RKO (cell line): ENCODE results near the gene GLOD4.
"Not testable (repeated sequence)": the region's sequence is repeated elsewhere in the genome, so short reads cannot be mapped to it uniquely, and the experiment has no call there.

ENCODE experiments used
- DNase-seq: peaks from one replicate; pipeline ENCODE4 v3.0.0-alpha.2; 2016; ENCODE audit warnings: low spot score

Gene GLOD4

DNA sequence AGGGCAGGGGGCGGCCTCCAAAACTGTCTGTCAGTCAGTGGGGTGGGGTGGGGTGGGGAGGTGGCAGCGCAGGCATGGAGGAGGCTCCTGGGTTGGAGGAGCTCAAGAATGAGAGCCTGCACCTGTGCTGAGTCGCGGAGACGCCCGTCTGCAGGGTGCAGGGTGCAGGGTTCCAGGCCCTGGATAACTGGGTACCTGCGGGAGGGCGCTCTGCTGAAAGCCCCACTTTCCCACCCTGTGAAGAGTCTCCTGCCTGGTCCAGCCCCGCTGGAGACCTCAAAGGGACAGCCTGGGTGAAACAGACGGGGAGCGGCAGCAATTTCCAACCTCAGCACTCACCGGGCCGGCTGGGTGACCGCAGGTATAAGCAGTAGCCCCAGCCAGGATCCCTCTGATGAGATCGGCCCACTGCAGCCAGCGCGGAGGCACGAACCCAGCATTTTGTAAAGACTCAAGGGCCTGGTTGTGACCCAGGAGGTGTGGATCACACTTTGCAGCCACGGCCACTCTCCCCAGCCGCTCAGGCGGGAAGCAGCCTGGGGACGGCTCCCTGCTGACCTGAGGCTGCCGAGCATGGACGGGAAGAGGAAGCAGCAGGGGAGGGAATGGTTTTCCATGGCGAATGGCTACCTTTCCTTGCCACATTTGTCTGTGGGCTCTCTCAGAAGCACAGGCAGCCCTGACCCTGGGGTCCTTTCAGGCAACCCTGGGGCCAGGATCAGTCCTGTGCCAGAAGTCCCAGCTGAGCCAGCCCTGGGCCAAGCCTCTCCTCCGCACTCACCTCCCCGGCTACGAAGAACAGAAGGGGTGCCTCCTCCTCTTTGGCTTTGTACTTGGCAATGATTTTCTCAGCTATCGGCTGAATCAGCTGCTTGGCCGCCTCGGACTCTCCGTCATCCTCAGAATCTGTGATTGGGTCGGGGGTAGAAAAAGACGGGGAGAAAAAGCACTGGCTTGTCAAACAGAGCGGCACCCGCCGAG, 21.1 kb upstream of the GLOD4 start:
- no peak for DNase-seq

DNA sequence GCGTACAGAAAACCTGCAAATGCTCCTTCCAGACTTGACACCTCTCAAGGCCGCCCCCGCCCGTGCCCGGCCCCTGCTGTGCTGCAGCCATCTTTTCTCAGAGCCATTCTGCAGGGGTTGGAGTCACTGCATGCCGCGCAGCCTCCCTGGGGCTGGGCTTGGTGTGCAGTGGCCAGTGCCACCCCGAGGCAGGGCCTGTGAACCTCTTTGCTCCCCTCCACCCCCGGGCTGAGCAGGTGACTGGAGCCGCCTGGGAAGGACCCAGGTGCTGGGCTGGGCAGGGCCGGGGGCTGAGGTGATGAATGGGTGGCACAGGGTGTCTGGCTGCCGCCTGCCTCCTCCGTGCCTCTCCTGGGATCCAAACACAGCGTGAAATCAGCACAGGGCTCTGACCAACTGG, 20.4 kb upstream of the GLOD4 start:
- DNase-seq, result no peak

DNA sequence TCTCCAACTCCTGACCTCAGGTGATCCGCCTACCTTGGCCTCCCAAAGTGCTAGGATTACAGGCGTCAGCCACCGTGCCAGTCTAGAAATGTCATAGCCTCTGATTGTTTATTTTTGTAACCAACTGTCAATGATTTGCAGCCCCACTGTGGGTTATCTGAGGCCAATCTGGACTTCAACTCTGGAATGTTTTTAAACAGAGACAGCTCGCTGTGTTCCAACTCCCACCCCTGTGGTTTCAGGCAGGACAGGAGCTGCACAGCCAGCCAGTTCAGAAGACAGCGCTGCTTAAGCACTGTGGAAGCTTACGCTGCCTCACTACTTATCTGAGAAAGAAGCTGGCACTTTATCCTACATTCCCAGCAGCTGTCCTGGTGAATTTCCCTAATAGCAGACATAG, 19.6 kb upstream of the GLOD4 start:
- no peak for DNase-seq

DNA sequence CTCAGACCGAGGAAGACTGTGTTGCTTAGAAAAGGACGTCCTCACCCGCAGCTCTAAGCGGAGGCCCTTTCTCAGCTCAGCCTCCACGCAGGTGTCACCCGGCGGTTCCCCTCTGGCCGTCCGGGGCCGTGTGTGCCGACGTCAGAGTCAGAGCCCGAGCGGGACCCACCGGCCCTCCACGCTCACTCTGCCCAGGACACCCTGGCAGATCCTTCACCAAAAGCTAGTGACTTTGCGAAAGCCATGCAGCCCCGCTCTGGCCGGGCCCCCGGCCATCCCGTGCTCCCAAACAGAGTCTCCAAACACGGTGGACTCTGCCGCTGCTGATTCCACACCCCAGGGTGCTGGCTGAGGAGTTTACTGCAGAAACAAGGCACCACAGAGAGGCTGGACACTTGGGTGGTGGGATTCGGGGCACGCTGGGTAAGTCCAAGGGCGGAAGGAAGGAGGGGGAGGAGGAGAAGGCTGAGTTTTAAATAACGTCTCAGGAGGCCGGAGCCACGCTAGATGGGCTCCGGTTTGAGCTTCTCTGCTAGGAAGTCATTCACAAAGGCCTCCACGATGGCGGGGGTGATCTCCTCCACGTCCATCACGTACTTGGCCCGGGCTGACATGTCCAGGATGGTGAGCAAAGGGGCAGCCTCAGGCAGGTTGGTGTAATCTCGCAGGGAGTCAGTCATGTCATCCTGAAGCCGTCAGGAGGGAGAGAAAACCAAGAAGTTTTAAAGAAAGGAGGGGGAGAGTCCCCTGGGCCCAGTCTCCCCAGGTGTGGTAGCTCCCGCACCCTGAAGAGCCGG, 18.6 kb upstream of the GLOD4 start:
- DNase-seq, result no peak

DNA sequence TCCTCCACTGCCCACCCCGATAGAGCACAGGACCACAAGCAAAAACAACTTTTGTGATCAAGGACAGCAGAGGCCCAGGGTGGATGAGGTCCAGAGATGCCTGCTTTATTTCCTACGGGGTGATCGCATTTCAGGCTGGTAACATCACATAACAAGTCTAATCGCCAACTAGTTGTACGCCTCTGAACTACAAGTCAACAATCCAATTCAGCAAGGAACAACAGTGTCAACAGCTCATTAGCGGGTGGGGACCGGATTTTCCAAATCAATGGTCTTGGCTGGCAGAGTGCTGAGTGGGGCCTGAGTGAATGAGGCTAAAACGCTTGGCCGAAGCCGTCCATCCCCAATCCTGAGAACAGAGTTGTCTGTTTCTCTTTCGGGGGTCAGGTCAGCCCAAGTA, 17.2 kb upstream of the GLOD4 start:
- DNase-seq, result no peak

DNA sequence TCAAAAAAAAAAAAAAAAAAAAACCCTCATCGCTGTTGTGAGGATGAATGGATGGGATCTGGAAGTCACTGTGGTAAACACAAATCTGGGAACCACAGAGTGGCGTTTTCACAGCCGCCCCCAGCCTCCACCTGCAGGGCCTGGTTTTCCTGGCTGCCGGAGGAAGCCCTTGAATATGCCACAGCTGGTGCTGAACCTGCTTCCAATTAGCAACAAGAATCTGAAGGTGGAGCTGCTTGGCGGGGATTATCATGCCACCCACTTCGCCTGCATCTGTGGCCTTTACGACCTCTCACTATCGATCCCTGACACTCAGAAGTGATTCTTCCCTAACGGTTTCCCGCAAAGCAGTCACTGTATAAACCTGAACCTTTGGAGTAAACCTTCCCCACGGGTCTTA, 16.2 kb upstream of the GLOD4 start:
- no peak for DNase-seq

DNA sequence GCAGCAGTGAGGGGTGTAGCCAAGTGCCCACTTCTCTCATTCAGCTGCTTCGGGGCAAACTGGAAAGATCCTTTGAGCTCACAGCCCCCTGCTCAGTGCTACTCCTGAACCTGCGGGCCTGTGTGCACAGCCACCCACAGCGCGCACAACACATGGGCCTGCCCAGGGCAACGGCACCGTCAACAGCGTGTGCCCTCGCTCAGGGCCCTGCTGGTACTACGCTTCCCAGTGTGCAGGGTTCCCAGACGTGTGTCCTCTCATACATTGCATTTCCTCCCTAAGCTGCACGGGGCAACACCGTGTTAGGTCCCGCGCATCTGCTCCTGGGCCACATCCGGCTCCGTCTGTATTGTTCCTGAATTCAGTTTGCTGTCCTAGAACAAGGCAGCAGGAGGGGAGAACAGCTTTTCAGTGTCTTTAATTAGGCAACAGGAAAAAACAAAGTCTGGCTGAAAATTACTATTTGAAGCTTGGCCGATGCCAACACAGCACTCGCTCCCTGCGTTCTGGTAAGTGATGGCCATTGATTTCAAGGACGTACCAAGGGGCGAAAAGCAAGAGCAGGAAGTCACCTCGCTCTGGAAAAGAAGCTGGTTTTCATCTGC, 15.3 kb upstream of the GLOD4 start:
- no peak for DNase-seq

DNA sequence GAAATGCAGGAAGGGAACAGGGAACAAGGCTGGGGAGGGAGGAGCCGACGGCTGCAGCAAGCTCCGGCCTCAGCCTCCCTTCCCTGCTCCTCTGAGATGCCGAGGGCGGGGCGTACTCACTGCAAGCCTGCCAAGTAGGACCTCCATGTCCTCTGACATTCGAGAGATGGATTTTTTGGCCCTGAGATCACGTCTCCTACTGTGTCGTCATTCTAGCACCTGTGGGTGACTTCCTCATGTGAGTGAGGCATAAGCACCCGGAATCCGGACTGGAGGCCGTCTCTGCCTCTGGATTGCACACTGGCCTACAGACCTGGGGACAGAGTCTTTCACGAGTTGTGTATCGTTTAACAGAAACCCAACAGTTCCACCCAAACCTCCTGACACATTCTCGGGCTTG, 14.5 kb upstream of the GLOD4 start:
- no peak for DNase-seq

DNA sequence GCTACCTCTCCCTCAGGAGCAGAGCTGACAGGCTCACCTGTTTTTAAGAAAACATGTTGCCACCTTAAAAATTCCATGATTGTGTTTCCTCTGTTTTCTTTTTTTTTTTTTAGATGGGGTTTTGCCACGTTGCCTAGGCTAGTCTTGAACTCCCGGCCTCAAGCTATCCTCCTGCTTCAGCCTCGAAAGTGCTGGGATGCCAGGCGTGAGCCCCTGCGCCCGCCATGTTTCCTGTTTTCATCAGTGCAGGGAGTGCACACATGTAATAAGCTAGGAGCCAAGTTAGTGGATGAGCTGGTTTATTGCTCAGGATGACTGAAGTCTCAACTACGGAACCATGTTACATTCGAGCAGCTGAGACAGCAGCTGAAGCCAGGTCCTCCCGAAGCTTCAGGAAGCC, 13.6 kb upstream of the GLOD4 start:
- no peak for DNase-seq

DNA sequence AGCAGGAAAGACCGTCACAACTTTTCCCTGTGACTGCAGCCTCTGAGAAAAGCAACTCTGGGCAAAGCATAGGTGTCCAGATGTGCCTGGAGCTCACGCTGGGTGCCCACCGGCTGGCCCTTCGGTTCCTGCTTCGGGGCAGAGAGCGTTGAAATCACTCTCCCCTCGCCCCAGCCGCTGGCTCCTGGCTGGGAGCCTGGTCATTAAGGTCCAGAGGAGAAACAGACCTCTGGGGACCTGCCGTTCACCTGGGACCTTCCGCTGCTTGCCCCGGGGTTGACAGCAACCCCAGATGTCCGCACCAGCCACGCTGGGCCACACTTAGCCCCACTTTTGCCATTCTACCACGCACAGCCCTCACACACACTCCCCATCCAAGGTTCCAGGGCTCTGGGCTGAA, 13.2 kb upstream of the GLOD4 start:
- no peak for DNase-seq

DNA sequence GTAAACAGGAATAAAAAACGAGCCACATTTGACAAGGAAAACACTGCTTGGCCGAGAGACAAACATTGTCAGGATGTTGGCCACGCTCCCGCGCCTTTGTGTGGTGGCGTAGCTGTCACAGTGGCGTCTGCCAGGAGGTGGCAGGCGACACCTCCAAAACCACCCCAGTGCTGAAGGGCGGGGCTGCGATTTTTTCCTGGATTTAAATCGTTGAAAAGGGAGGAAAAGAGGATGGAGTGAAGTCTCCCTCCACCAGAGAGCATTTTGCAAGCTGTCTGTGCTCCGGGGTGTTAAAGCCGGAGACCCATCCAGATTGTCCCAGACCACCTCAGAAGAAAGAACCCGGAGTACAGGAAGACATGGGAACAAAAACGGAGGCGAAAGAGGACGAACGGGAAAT, 12.8 kb upstream of the GLOD4 start:
- no peak for DNase-seq

DNA sequence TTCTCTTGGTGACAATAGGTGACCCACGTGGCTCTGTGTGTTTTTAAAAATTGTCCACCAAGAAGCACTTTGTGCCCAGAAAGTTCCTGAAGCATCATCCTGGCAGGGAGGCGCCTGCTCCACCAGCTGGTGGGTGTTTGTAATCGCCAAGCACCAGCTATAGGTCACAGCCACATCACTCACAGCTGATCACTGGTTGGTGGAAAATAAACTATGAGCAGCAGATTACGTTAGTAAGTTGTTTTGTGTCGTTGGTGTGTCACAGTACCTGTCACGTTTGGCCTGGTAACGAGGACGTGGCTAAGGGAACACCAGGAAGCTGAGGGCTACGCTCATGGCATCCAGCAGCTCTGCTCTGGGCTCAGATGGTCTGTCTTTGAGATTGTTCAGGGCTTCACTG, 10.2 kb upstream of the GLOD4 start:
- peak; percentile 67 for DNase-seq

DNA sequence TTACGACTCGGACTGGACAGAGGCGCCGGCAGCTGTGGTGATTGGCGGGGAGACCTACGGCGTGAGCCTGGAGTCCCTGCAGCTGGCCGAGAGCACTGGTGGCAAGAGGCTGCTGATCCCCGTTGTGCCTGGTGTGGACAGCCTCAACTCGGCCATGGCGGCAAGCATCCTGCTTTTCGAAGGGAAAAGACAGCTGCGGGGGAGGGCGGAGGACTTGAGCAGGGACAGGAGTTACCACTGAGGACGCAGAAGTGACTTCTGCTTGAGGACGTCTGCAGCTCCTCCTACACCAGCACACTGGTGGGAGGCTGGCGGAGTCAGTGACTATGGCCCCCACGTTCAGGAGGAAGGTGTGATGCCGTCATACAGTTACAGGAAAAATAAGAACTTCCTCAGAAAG, 9.7 kb upstream of the GLOD4 start:
- DNase-seq, result no peak

DNA sequence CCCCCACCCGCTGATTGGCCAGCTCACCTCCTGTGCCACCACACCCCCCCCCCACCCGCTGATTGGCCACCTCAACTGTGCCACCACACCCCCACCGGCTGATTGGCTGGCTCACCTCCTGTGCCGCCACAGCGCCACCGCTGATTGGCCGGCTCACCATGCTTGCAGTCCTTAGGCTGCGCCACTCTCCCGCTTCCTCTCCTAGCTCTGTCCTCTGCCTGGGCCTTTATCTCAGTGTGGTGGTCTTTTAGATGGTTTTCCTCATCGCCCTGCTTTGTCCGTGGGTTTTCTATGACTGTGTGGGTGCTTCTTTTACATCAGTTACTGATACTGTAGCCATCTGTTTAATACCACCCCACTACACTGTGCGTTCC, 8.8 kb upstream of the GLOD4 start:
- not testable (repeated sequence) for DNase-seq

DNA sequence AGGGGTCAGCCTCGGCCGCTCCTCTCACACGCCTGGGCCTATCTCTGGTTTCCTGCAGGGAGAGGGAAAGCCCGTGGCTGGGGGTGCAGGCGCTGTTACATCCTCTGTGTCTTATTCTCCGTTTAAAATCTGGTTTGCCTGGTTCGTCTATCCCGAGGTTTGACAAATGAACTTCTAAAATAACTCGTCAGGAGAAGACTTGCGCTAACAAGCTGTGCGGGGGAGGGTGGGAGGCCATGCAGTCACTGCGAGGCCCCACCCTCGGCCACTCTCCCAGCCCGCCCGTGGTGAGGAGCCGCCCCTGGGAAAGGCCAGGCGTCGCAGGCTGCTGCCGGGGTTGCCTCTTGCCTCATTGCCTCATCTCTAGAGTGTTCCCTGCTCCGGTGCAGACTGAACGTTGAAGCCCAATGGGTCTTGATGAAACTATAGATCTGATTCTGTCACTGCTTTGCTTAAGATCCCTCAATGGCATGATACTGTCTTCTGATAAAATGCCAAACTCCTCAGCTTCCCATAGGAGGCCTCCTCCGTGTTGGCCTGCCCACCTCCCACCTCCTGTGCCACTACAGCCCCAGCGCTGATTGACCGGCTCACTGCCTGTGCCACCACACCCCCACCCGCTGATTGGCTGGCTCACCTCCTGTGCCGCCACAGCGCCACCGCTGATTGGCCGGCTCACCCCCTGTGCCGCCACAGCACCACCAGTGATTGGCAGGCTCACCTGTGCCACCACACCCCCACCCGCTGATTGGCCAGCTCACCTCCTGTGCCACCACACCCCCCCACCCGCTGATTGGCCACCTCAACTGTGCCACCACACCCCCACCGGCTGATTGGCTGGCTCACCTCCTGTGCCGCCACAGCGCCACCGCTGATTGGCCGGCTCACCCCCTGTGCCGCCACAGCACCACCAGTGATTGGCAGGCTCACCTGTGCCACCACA, 8.1 kb upstream of the GLOD4 start:
- DNase-seq, result not testable (repeated sequence)

DNA sequence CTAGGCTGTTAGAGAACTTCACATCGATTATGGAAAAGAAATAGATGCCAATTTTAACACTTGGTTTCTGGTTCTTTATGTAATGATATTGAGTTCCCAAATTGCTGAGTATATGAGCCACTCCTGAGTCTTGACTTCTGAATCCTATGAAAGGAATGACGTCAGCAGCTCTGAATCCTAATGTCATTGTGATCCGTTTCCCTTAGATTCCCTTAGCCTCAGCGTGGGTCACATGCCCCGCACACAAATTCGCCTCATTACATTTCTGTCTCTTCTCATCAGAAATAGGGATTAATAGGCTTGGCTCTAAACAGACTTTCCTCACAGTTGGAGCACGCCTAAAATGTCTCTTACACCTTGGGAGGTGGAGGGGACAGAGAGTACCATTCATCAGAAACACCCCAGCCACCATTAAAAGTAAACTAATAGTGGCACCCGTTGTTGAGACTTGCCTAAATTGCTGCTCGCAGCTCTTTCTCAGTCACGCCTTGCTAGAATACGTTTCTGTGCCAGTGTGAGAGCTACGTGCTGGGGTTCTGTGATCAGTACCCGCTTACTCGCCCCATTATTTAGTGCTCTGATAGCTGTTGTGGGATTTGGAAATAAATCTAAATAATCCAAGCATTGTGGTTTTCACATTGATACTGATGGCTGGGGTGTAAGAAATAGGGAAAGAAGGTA, 7.2 kb upstream of the GLOD4 start:
- no peak for DNase-seq

DNA sequence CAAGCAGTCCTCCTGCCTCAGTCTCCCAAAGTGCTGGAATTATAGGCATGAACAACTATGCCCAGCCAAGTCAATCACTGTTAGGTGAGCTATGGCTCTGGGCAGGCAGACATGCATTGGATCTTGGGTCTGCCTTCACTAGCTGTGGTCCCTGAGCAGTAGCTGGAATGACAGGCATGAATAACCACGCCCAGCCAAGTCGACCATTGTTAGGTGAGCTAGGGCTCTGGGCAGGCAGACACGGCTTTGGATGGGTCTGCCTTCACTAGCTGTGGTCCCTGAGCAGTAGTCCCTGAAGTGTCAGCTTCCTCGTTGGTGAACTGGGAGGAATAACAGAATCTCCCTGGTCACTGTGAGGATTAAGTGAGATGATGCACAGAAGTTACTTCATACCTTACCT, 6.5 kb upstream of the GLOD4 start:
- no peak for DNase-seq

DNA sequence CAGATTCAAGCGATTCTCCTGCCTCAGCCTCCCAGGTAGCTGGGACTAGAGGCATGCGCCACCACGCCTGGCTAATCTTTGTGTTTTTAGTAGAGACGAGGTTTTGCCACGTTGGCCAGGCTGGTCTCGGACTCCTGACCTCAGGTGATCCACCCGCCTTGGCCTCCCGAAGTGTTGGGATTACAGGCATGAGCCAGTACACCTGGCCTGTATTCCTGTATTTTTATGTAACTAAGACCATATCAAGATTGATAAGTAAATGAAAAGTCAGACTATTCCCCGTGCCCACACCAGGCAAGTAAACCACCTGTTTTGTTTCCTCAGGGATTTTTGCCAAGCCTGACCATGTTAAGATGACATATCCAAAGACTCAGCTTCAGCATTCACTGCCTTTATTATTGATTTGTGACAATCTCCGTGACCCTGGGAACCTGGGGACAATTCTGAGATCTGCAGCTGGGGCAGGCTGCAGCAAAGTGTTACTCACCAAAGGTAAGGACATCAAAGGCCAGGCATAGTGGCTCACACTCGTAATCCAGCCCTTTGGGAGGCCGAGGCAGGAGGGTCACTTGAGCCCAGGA, 5.7 kb upstream of the GLOD4 start:
- DNase-seq, result no peak

DNA sequence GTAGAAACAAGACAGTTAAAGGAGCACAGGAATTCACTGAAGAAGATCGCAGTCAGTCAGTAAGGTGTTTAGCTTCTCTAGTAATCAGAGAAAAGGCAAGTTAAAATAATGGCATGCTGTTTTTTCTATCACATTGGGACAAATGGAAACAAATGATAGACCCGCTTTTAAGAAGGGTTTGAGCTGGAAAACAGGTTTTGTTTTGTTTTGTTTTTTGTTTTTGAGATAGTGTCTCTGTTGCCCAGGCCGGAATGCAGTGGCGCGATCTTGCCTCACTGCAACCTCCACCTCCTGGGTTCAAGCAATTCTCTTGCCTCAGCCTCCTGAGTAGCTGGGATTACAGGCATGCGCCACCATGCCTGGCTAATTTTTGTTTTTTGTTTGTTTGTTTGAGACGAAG, 3.8 kb upstream of the GLOD4 start:
- not testable (repeated sequence) for DNase-seq

DNA sequence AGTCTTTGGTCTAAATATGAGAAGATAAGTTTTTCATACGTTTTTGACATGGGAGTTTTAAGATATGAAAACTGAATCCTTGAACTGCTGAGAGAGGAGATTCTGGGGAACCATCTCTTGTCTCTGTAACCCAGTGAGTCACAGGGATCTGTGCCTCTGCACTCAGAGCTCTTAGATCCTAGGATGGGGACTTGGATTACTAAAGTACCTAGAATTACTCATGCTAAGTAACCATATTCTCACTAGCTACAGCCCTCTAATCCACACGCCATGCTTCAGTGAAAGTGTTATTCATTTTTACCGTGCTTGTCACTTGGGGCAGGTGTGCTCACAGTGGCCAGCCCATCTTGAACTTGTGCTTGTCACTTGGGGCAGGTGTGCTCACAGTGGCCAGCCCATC, 2.1 kb upstream of the GLOD4 start:
- DNase-seq, result peak; percentile 87

DNA sequence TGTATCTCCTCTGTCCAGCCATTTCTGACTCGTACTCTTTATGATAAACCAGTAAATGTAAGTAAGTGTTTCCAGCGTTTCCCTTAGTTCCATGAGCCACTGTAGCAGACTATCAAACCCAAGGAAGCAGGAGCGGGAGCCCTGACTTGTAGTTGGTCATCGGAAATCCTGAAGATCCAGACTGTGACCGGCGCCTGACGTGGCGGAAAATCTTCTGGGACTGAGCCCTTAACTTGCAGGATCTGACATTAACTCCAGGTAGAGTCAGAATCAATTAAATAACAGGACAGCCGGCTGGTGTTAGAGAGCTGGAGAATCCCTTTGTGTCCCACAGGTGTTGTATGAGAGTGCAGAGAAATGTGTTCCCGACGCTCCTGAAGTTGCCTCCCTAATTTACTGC, 4.0 kb downstream of the GLOD4 start:
- DNase-seq, result no peak
